Loucy (cell line): Measurements from ENCODE around the gene ILF3.

Source experiments
- H2AFZ ChIP-seq: fragments of 200-600 bp; sonication (generic); 2 replicates; pipeline ENCODE4 v1.6.0; 2016; ENCODE audit warnings: antibody characterized with exemption, mild to moderate bottlenecking, low read length, moderate library complexity
- H3F3A ChIP-seq: fragments of 200-600 bp; 2 replicates; pipeline ENCODE4 v1.6.0; 2016; ENCODE audit warnings: antibody characterized with exemption, low read depth, mild to moderate bottlenecking
- H3K27me3 ChIP-seq: fragments of 200-600 bp; sonication (generic); 2 replicates; pipeline ENCODE4 v1.6.1; 2014; ENCODE audit warnings: low read length, mild to moderate bottlenecking; ENCODE audit not compliant: insufficient read depth, poor library complexity, severe bottlenecking
- H3K36me3 ChIP-seq: fragments of 200-600 bp; sonication (generic); 2 replicates; pipeline ENCODE4 v1.6.1; 2016; ENCODE audit warnings: low read length; ENCODE audit not compliant: insufficient read depth
- H3K4me1 ChIP-seq: fragments of 200-600 bp; sonication (generic); 2 replicates; pipeline ENCODE4 v1.5.1; 2014; ENCODE audit warnings: low read length, mild to moderate bottlenecking; ENCODE audit not compliant: insufficient read depth, poor library complexity, severe bottlenecking
- H3K4me2 ChIP-seq: fragments of 200-600 bp; sonication (generic); 2 replicates; pipeline ENCODE4 v1.6.0; 2014; ENCODE audit warnings: antibody characterized with exemption, low read length, low read depth, mild to moderate bottlenecking; ENCODE audit not compliant: poor library complexity, severe bottlenecking
- H3K4me3 ChIP-seq: fragments of 200-600 bp; sonication (generic); 2 replicates; pipeline ENCODE4 v1.5.1; 2014; ENCODE audit warnings: low read length, mild to moderate bottlenecking, mixed read lengths; ENCODE audit not compliant: poor library complexity, severe bottlenecking
- H3K79me2 ChIP-seq: fragments of 200-600 bp; sonication (generic); 2 replicates; pipeline ENCODE4 v1.6.1; 2014; ENCODE audit warnings: low read length; ENCODE audit not compliant: insufficient read depth
- H3K9ac ChIP-seq: fragments of 200-600 bp; sonication (generic); 2 replicates; pipeline ENCODE4 v1.6.0; 2014; ENCODE audit warnings: mild to moderate bottlenecking, low read depth, low read length, moderate library complexity; ENCODE audit not compliant: poor library complexity, severe bottlenecking
- H3K9me2 ChIP-seq: fragments of 200-600 bp; sonication (generic); replicated peaks from 2 replicates; pipeline ENCODE4 v1.6.1; 2016; ENCODE audit warnings: low read depth, low read length, mixed read lengths
- H3K9me3 ChIP-seq: fragments of 200-600 bp; sonication (generic); 2 replicates; pipeline ENCODE4 v1.6.1; 2014; ENCODE audit warnings: mild to moderate bottlenecking, antibody characterized with exemption, low read length, low read depth; ENCODE audit not compliant: insufficient read depth
- H4K20me1 ChIP-seq: fragments of 200-600 bp; sonication (generic); 2 replicates; pipeline ENCODE4 v1.6.0; 2014; ENCODE audit warnings: antibody characterized with exemption, low read length, mild to moderate bottlenecking; ENCODE audit not compliant: insufficient read depth, poor library complexity, severe bottlenecking
- EZH2phosphoT487 ChIP-seq: fragments of 200-600 bp; IDR thresholded peaks from 2 replicates; pipeline ENCODE4 v1.6.1; 2018; ENCODE audit warnings: antibody characterized with exemption, mild to moderate bottlenecking, moderate library complexity, borderline replicate concordance
- TF ChIP-seq, protein P1 (sequence below): fragments of 200-600 bp; sonication (generic); conservative IDR thresholded peaks from 2 replicates; pipeline ENCODE4 v1.5.1; 2014; ENCODE audit warnings: mild to moderate bottlenecking, antibody characterized with exemption, low read length

ILF3 gene

DNA sequence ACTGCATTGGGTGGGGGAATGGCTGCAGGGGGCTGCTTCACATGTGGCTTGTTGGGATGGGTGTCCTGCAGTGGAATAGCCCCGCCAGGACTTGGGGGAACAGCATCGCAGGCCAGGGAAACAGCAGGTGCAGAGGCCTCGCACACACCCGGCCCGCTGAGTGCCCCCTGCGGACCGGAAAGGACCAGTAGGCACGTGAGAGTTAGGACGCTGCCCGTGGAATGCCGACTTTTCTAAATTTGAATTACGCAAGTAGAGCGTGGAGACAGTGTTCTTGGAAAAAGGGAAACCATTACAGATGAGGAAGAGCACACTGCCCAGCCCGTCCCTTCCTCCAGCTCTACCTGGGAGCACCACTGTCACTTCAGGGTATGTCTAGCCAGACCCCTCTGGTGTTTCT, 75.3 kb downstream of the ILF3 start:
- Histone ChIP-seq H4K20me1 (peaks cover 63% of the 10 kb centered on the region), H3K36me3 (no peaks in the 10 kb centered on the region), H3K9ac (no peak overlapping the region), H3K9me2 (no peaks in the 10 kb centered on the region), H3K79me2 (peaks cover 97% of the 10 kb centered on the region), H3K4me2 (no peak overlapping the region), H3K9me3 (no peaks in the 10 kb centered on the region), H3F3A (no peaks in the 10 kb centered on the region), H3K4me1 (peaks cover 7% of the 10 kb centered on the region), H3K4me3 (no peak overlapping the region), H2AFZ (no peak overlapping the region), H3K27me3 (no peaks in the 10 kb centered on the region)
- TF ChIP-seq EZH2phosphoT487: no peak
- TF ChIP-seq, protein P1, sequence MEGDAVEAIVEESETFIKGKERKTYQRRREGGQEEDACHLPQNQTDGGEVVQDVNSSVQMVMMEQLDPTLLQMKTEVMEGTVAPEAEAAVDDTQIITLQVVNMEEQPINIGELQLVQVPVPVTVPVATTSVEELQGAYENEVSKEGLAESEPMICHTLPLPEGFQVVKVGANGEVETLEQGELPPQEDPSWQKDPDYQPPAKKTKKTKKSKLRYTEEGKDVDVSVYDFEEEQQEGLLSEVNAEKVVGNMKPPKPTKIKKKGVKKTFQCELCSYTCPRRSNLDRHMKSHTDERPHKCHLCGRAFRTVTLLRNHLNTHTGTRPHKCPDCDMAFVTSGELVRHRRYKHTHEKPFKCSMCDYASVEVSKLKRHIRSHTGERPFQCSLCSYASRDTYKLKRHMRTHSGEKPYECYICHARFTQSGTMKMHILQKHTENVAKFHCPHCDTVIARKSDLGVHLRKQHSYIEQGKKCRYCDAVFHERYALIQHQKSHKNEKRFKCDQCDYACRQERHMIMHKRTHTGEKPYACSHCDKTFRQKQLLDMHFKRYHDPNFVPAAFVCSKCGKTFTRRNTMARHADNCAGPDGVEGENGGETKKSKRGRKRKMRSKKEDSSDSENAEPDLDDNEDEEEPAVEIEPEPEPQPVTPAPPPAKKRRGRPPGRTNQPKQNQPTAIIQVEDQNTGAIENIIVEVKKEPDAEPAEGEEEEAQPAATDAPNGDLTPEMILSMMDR: no peak

DNA sequence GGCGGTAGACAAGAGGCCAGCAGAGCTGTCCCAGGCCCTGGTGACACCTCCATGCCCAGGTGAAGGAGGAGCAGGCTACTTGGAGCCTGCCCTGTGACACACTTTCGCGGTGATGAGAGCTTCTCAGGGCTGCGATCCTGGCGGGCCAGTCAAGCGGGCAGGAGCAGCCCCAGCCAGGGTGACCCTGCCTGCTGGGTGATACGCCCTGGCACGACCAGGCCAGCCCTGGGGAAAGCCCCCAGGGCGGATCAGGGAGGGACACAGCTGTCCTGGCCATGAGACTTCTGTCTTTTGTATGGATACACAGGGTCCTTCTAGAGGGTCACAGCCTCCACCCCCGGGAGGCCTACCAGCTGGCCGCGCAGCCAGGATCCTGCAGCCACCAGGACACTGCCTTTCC, 76.8 kb downstream of the ILF3 start:
- peaks cover 61% of the 10 kb centered on the region for H4K20me1 ChIP-seq
- no peak overlapping the region for H3K4me3 ChIP-seq
- TF ChIP-seq EZH2phosphoT487: no peak
- TF ChIP-seq, protein P1: no peak
- H3K9ac ChIP-seq: no peak overlapping the region
- H2AFZ ChIP-seq: no peak overlapping the region
- H3K4me2 ChIP-seq: no peak overlapping the region
- H3K4me1 ChIP-seq: peaks cover 7% of the 10 kb centered on the region
- H3K79me2 ChIP-seq: peaks cover 97% of the 10 kb centered on the region
- H3K9me3 ChIP-seq: no peaks in the 10 kb centered on the region
- H3K27me3 ChIP-seq: no peaks in the 10 kb centered on the region
- H3K9me2 ChIP-seq: no peaks in the 10 kb centered on the region
- no peaks in the 10 kb centered on the region for H3F3A ChIP-seq
- no peaks in the 10 kb centered on the region for H3K36me3 ChIP-seq

DNA sequence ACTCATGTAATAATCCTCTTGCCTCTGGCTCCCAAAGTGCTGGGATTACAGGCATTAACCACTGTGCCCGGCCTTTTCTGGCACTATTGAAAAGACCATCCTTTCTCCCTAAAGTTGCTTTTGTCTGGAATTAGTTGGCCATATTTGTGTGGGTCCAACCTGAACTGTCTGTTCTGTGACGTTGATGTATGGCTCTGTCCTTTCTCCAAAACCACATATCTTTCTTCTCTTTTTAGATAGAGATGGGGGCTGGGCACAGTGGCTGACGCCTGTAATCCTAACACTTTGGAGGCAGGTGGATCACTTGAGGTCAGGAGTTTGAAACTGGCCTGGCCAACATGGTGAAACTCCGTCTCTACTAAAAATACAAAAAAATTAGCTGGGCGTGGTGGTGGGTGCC, 81.6 kb downstream of the ILF3 start:
- Histone ChIP-seq H4K20me1 (peaks cover 44% of the 10 kb centered on the region), H3K9me2 (no peaks in the 10 kb centered on the region), H3K4me3 (no peak overlapping the region), H3K4me2 (no peak overlapping the region), H3K79me2 (peaks cover 94% of the 10 kb centered on the region), H3K9ac (no peak overlapping the region), H3K4me1 (peaks cover 5% of the 10 kb centered on the region), H2AFZ (no peak overlapping the region), H3K9me3 (no peaks in the 10 kb centered on the region), H3K36me3 (no peaks in the 10 kb centered on the region), H3F3A (no peaks in the 10 kb centered on the region), H3K27me3 (no peaks in the 10 kb centered on the region)
- no peak for TF ChIP-seq EZH2phosphoT487
- TF ChIP-seq, protein P1: no peak
